GM23338 (cell line): ENCODE data around the gene ZHX3. TPM values are rescaled to one million over a fixed set of nuclear protein-coding genes. Genes with fewer than 3 reads are reported as not detected.

Experiments used
- ATAC-seq: fragments of 200-7000 bp; cut with Tn5 transposase; 3 replicates; pipeline ENCODE4 v1.9.1; 2020
- DNase-seq: peaks from one replicate; pipeline ENCODE4 v3.0.0-alpha.2; 2015; ENCODE audit warnings: low spot score
- H2AFZ ChIP-seq: fragments of 200-600 bp; sonication (generic); 2 replicates; pipeline ENCODE4 v1.8.0; 2016; ENCODE audit warnings: antibody characterized with exemption, mild to moderate bottlenecking, moderate library complexity
- H3F3A ChIP-seq: fragments of 200-600 bp; sonication (generic); replicated peaks from 2 replicates; pipeline ENCODE4 v1.8.0; 2017; ENCODE audit warnings: antibody characterized with exemption, mixed run types, low read depth
- H3K27ac ChIP-seq: fragments of 200-600 bp; sonication (generic); 2 replicates; pipeline ENCODE4 v1.6.1; 2016; ENCODE audit warnings: low read depth
- H3K27me3 ChIP-seq: fragments of 200-600 bp; sonication (generic); 2 replicates; pipeline ENCODE4 v1.8.0; 2016; ENCODE audit warnings: mild to moderate bottlenecking, mixed run types, moderate library complexity; ENCODE audit not compliant: insufficient read depth
- H3K36me3 ChIP-seq: fragments of 200-600 bp; sonication (generic); 2 replicates; pipeline ENCODE4 v1.8.0; 2016; ENCODE audit warnings: mild to moderate bottlenecking; ENCODE audit not compliant: insufficient read depth
- H3K4me1 ChIP-seq: fragments of 200-600 bp; sonication (generic); 2 replicates; pipeline ENCODE4 v1.8.0; 2016; ENCODE audit warnings: mild to moderate bottlenecking, moderate library complexity; ENCODE audit not compliant: insufficient read depth
- H3K4me2 ChIP-seq: fragments of 200-600 bp; sonication (generic); 2 replicates; pipeline ENCODE4 v1.7.1; 2017; ENCODE audit warnings: mixed run types
- H3K4me3 ChIP-seq: fragments of 200-600 bp; sonication (generic); 2 replicates; pipeline ENCODE4 v1.6.1; 2016; ENCODE audit warnings: mixed run types
- H3K79me2 ChIP-seq: fragments of 200-600 bp; sonication (generic); replicated peaks from 2 replicates; pipeline ENCODE4 v1.8.0; 2017; ENCODE audit warnings: mild to moderate bottlenecking; ENCODE audit not compliant: insufficient read depth
- H3K9me2 ChIP-seq: fragments of 200-600 bp; sonication (generic); 2 replicates; pipeline ENCODE4 v1.8.0; 2017; ENCODE audit not compliant: insufficient read depth
- H4K20me1 ChIP-seq: fragments of 200-600 bp; sonication (generic); replicated peaks from 2 replicates; pipeline ENCODE4 v1.8.0; 2017; ENCODE audit warnings: mild to moderate bottlenecking; ENCODE audit not compliant: insufficient read depth
- H3K27ac Mint-ChIP-seq: 2 replicates; pipeline ENCODE4 v1.8.0; 2020; ENCODE audit warnings: inconsistent platforms, mild to moderate bottlenecking, moderate library complexity, mixed read lengths
- H3K27me3 Mint-ChIP-seq: 3 replicates; pipeline ENCODE4 v1.8.0; 2022; ENCODE audit warnings: low read depth, mild to moderate bottlenecking, moderate library complexity, mixed read lengths, inconsistent platforms; ENCODE audit not compliant: insufficient read depth, poor library complexity
- H3K36me3 Mint-ChIP-seq: 3 replicates; pipeline ENCODE4 v1.8.0; 2021; ENCODE audit warnings: low read depth, mild to moderate bottlenecking, inconsistent platforms, moderate library complexity, mixed read lengths
- H3K4me1 Mint-ChIP-seq: 3 replicates; pipeline ENCODE4 v1.8.0; 2020; ENCODE audit warnings: mild to moderate bottlenecking, inconsistent platforms, mixed read lengths
- H3K4me3 Mint-ChIP-seq: 3 replicates; pipeline ENCODE4 v1.8.0; 2021; ENCODE audit warnings: moderate library complexity, mild to moderate bottlenecking, inconsistent platforms, mixed read lengths
- H3K9me3 Mint-ChIP-seq: 3 replicates; pipeline ENCODE4 v1.8.0; 2020; ENCODE audit warnings: moderate library complexity, mild to moderate bottlenecking, inconsistent platforms, mixed read lengths
- CREB1 ChIP-seq: fragments of 250-450 bp; sonication (Bioruptor Pico); IDR thresholded peaks from 2 replicates; pipeline ENCODE4 v1.5.0; 2020; ENCODE audit warnings: low read depth, mild to moderate bottlenecking, moderate library complexity
- EZH2 ChIP-seq: fragments of 200-600 bp; sonication (generic); IDR thresholded peaks from one replicate; pipeline ENCODE4 v1.8.0; 2017; ENCODE audit warnings: antibody characterized with exemption, mild to moderate bottlenecking, low read depth; ENCODE audit not compliant: unreplicated experiment
- EZH2phosphoT487 ChIP-seq: fragments of 200-600 bp; sonication (generic); IDR thresholded peaks from one replicate; pipeline ENCODE4 v1.8.1; 2018; ENCODE audit warnings: antibody characterized with exemption; ENCODE audit not compliant: unreplicated experiment
- JUNB ChIP-seq: IDR thresholded peaks from one replicate; pipeline ENCODE4 v1.6.1; 2016; ENCODE audit warnings: antibody characterized with exemption; ENCODE audit not compliant: unreplicated experiment
- NANOG ChIP-seq: IDR thresholded peaks from 2 replicates; pipeline ENCODE4 v1.6.1; 2016; ENCODE audit warnings: antibody characterized with exemption, borderline replicate concordance
- POLR2AphosphoS5 ChIP-seq: IDR thresholded peaks from 2 replicates; pipeline ENCODE4 v1.6.1; 2016; ENCODE audit warnings: antibody characterized with exemption, low read depth
- STAT1 ChIP-seq: IDR thresholded peaks from one replicate; pipeline ENCODE4 v1.6.1; 2016; ENCODE audit warnings: antibody characterized with exemption; ENCODE audit not compliant: unreplicated experiment
- ZNF114 ChIP-seq: fragments of 250-450 bp; sonication (Bioruptor Pico); IDR thresholded peaks from 2 replicates; pipeline ENCODE4 v1.5.0; 2020; ENCODE audit warnings: mild to moderate bottlenecking, moderate library complexity
- ZNF331 ChIP-seq: fragments of 250-450 bp; sonication (Bioruptor Pico); IDR thresholded peaks from 2 replicates; pipeline ENCODE4 v1.5.0; 2020; ENCODE audit warnings: low read depth, mild to moderate bottlenecking, moderate library complexity
- polyA plus RNA-seq: library from polyadenylated mRNA; unstranded; fragments of >200 nt; fragmentation: Nextera tagmentation; extraction: Ambion mirVana; gene quantifications from 2 replicates; pipeline ENCODE4 v1.2.1, GENCODE V29; 2016
- total RNA-seq: library from RNA; depleted of rRNA; stranded (reverse); fragments of >200 nt; shearing (Covaris generic); gene quantifications from 2 replicates; pipeline ENCODE4 v1.2.3, GENCODE V29; 2014
- TF ChIP-seq, protein P1 (sequence below), 2 experiments: fragments of 200-600 bp in 1 of 2; sonication (generic) in 1 of 2; conservative IDR thresholded peaks; 2 replicates each; pipeline versions ENCODE4 v1.5.1 to v1.6.1; 2016 to 2017; ENCODE audit warnings: antibody characterized with exemption in 2 of 2, low read depth in 2 of 2, mild to moderate bottlenecking in 2 of 2, moderate library complexity in 1 of 2
- TF ChIP-seq, protein P2 (sequence below): IDR thresholded peaks from 2 replicates; pipeline ENCODE4 v1.6.1; 2016; ENCODE audit warnings: antibody characterized with exemption
- TF ChIP-seq, protein P3 (sequence below): IDR thresholded peaks from one replicate; pipeline ENCODE4 v1.6.1; 2018; ENCODE audit warnings: antibody characterized with exemption; ENCODE audit not compliant: unreplicated experiment
- TF ChIP-seq, protein P4 (sequence below): fragments of 250-450 bp; sonication (Bioruptor Pico); IDR thresholded peaks from 2 replicates; pipeline ENCODE4 v1.5.0; 2020; ENCODE audit warnings: mild to moderate bottlenecking, moderate library complexity

Gene ZHX3
- total and polyA plus RNA-seq, 2 experiments from 2014 or later: 1.7 to 2.8 TPM

DNA sequence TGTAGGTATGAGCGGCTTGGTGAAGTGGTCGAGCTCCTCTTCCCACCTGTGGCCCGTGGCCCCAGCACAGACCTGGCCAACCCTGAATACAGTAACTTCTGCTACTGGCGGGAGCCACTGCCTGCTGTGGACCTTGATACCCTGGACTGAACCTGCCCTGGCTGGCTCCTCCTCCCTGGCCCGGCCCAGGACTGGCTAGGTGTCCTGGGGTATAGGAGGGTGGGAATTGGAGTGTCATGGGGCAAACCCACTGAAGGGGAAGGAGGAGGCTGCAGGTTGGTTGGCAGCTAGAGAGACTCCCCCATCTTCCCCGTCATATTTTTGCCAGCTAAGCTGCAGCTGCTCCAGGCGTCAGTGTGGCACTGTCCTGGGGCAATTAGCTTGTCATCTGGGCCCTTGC, 41.2 kb upstream of the ZHX3 start:
- Mint-ChIP-seq H3K27ac (no peak overlapping the region), H3K4me3 (no peak overlapping the region), H3K4me1 (no peaks in the 10 kb centered on the region), H3K27me3 (peaks cover 7% of the 10 kb centered on the region), H3K36me3 (no peaks in the 10 kb centered on the region), H3K9me3 (no peaks in the 10 kb centered on the region)
- H3K36me3 ChIP-seq: no peaks in the 10 kb centered on the region
- H3K79me2 ChIP-seq: no peaks in the 10 kb centered on the region
- no peaks in the 10 kb centered on the region for H3K4me1 ChIP-seq
- no peak for ATAC-seq
- DNase-seq: no peak
- no peaks in the 10 kb centered on the region for H4K20me1 ChIP-seq
- H3K4me2 ChIP-seq: no peak overlapping the region
- no peak overlapping the region for H2AFZ ChIP-seq
- no peak overlapping the region for H3K27ac ChIP-seq
- no peaks in the 10 kb centered on the region for H3K9me2 ChIP-seq
- TF ChIP-seq POLR2AphosphoS5 (no peak), ZNF331 (CRISPR knock-in tag) (no peak), NANOG (no peak), ZNF114 (CRISPR knock-in tag) (no peak), JUNB (no peak), EZH2 (no peak), CREB1 (no peak), EZH2phosphoT487 (no peak), STAT1 (no peak)
- TF ChIP-seq, protein P1, sequence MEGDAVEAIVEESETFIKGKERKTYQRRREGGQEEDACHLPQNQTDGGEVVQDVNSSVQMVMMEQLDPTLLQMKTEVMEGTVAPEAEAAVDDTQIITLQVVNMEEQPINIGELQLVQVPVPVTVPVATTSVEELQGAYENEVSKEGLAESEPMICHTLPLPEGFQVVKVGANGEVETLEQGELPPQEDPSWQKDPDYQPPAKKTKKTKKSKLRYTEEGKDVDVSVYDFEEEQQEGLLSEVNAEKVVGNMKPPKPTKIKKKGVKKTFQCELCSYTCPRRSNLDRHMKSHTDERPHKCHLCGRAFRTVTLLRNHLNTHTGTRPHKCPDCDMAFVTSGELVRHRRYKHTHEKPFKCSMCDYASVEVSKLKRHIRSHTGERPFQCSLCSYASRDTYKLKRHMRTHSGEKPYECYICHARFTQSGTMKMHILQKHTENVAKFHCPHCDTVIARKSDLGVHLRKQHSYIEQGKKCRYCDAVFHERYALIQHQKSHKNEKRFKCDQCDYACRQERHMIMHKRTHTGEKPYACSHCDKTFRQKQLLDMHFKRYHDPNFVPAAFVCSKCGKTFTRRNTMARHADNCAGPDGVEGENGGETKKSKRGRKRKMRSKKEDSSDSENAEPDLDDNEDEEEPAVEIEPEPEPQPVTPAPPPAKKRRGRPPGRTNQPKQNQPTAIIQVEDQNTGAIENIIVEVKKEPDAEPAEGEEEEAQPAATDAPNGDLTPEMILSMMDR (conservative IDR thresholded peaks at IDR 0.05; ENCODE audit: low read depth in 2 of 2): no peak
- TF ChIP-seq, protein P2, sequence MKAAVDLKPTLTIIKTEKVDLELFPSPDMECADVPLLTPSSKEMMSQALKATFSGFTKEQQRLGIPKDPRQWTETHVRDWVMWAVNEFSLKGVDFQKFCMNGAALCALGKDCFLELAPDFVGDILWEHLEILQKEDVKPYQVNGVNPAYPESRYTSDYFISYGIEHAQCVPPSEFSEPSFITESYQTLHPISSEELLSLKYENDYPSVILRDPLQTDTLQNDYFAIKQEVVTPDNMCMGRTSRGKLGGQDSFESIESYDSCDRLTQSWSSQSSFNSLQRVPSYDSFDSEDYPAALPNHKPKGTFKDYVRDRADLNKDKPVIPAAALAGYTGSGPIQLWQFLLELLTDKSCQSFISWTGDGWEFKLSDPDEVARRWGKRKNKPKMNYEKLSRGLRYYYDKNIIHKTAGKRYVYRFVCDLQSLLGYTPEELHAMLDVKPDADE: no peak
- TF ChIP-seq, protein P3, sequence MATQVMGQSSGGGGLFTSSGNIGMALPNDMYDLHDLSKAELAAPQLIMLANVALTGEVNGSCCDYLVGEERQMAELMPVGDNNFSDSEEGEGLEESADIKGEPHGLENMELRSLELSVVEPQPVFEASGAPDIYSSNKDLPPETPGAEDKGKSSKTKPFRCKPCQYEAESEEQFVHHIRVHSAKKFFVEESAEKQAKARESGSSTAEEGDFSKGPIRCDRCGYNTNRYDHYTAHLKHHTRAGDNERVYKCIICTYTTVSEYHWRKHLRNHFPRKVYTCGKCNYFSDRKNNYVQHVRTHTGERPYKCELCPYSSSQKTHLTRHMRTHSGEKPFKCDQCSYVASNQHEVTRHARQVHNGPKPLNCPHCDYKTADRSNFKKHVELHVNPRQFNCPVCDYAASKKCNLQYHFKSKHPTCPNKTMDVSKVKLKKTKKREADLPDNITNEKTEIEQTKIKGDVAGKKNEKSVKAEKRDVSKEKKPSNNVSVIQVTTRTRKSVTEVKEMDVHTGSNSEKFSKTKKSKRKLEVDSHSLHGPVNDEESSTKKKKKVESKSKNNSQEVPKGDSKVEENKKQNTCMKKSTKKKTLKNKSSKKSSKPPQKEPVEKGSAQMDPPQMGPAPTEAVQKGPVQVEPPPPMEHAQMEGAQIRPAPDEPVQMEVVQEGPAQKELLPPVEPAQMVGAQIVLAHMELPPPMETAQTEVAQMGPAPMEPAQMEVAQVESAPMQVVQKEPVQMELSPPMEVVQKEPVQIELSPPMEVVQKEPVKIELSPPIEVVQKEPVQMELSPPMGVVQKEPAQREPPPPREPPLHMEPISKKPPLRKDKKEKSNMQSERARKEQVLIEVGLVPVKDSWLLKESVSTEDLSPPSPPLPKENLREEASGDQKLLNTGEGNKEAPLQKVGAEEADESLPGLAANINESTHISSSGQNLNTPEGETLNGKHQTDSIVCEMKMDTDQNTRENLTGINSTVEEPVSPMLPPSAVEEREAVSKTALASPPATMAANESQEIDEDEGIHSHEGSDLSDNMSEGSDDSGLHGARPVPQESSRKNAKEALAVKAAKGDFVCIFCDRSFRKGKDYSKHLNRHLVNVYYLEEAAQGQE: no peak
- TF ChIP-seq, protein P4, sequence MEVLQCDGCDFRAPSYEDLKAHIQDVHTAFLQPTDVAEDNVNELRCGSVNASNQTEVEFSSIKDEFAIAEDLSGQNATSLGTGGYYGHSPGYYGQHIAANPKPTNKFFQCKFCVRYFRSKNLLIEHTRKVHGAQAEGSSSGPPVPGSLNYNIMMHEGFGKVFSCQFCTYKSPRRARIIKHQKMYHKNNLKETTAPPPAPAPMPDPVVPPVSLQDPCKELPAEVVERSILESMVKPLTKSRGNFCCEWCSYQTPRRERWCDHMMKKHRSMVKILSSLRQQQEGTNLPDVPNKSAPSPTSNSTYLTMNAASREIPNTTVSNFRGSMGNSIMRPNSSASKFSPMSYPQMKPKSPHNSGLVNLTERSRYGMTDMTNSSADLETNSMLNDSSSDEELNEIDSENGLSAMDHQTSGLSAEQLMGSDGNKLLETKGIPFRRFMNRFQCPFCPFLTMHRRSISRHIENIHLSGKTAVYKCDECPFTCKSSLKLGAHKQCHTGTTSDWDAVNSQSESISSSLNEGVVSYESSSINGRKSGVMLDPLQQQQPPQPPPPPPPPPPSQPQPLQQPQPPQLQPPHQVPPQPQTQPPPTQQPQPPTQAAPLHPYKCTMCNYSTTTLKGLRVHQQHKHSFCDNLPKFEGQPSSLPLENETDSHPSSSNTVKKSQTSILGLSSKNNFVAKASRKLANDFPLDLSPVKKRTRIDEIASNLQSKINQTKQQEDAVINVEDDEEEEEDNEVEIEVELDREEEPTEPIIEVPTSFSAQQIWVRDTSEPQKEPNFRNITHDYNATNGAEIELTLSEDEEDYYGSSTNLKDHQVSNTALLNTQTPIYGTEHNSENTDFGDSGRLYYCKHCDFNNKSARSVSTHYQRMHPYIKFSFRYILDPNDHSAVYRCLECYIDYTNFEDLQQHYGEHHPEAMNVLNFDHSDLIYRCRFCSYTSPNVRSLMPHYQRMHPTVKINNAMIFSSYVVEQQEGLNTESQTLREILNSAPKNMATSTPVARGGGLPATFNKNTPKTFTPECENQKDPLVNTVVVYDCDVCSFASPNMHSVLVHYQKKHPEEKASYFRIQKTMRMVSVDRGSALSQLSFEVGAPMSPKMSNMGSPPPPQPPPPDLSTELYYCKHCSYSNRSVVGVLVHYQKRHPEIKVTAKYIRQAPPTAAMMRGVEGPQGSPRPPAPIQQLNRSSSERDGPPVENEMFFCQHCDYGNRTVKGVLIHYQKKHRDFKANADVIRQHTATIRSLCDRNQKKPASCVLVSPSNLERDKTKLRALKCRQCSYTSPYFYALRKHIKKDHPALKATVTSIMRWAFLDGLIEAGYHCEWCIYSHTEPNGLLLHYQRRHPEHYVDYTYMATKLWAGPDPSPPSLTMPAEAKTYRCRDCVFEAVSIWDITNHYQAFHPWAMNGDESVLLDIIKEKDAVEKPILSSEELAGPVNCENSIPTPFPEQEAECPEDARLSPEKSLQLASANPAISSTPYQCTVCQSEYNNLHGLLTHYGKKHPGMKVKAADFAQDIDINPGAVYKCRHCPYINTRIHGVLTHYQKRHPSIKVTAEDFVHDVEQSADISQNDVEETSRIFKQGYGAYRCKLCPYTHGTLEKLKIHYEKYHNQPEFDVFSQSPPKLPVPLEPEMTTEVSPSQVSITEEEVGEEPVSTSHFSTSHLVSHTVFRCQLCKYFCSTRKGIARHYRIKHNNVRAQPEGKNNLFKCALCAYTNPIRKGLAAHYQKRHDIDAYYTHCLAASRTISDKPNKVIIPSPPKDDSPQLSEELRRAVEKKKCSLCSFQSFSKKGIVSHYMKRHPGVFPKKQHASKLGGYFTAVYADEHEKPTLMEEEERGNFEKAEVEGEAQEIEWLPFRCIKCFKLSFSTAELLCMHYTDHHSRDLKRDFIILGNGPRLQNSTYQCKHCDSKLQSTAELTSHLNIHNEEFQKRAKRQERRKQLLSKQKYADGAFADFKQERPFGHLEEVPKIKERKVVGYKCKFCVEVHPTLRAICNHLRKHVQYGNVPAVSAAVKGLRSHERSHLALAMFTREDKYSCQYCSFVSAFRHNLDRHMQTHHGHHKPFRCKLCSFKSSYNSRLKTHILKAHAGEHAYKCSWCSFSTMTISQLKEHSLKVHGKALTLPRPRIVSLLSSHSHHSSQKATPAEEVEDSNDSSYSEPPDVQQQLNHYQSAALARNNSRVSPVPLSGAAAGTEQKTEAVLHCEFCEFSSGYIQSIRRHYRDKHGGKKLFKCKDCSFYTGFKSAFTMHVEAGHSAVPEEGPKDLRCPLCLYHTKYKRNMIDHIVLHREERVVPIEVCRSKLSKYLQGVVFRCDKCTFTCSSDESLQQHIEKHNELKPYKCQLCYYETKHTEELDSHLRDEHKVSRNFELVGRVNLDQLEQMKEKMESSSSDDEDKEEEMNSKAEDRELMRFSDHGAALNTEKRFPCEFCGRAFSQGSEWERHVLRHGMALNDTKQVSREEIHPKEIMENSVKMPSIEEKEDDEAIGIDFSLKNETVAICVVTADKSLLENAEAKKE (CRISPR knock-in tag): no peak
- H3K27me3 ChIP-seq: no peaks in the 10 kb centered on the region
- no peak overlapping the region for H3K4me3 ChIP-seq
- no peaks in the 10 kb centered on the region for H3F3A ChIP-seq
